GM12801 (cell line): ENCODE data around the gene GRID1.

Experiments
- CTCF ChIP-seq: IDR thresholded peaks from one replicate; pipeline ENCODE4 v1.5.1; 2011; ENCODE audit warnings: control low read depth; ENCODE audit not compliant: insufficient read length; ENCODE audit errors: extremely low read depth

The GRID1 gene

DNA sequence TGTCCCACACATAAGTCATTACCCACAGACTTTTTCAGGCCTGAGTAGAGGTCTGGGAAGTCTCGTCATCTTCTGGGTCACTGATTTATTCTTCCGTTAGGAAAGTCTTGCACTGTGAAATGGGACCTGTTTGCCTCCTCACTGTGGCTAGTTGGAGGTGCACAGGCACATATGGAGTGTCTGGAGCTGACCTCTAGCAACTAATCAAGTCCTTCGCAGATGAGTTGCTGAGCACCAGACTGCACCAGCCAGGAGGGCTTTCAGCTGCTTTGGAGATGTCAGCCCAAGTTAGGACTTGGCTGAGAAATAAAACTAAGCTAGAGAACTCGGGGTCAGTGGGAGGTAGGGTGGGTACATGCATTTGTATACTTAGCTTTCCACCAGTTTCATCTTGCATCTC lies 578.0 kb downstream of the GRID1 start:
- no peak for TF ChIP-seq CTCF

DNA sequence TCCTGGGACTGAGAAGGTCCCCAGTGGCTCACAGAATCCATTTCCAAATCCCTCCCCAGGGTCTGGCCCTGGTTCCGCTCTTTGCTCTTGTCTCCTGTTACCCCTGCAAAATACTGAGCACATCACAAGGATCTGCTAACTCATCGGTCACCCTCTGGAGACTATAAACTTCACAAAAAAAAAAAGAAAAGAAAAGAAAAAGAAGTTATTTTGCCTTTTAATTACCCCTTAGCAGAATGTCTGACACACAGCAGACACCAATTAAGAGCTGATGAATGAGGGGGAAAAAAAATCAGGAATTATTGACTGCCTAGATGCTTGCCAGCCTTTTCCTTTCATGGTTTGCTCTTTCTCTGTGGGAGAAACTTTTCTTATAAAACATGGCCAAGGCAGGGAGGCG lies 578.7 kb downstream of the GRID1 start:
- no peak for TF ChIP-seq CTCF

GRCh38 chr10:85787393-85787792 lies 579.2 kb downstream of the GRID1 start:
- TF ChIP-seq CTCF, result no peak

GRCh38 chr10:85786401-85786899 lies 580.1 kb downstream of the GRID1 start:
- no peak for TF ChIP-seq CTCF

DNA sequence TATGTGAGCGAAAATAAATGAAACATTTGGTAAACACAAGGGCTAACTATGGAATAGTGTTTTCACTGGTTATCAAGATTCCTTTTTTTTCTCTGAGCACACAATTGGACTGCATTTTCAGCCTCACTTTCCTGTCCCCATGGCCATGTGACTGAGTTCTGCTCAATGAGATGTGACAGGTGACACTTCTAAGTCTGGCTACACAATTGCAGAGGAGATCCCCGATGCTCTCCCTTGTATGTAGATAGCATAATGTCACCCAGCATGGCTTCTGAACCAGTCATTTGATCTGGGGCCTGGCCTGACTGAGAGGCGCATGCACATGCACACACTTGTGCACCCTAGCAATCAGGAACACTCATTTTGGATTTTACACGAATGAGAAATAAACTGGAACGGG lies 581.8 kb downstream of the GRID1 start:
- no peak for TF ChIP-seq CTCF

DNA sequence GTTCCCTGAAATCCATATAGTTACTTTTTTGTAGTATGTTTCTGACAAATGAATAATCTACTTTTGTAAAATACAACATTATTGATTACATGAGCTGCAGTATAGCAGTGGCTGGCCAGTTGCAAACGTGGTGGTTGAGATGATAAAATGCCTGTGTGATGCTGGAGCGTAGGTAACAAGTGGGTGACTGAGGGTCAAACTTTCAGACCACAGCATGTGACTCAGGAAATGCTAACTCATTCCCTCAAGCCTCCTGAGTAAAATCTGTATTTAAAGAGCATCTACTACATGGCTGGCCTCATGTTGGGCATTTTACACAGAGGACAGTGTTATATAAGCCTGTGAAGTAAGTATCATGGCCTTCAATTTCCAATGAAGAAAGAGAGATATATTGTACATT lies 585.2 kb downstream of the GRID1 start:
- no peak for TF ChIP-seq CTCF

DNA sequence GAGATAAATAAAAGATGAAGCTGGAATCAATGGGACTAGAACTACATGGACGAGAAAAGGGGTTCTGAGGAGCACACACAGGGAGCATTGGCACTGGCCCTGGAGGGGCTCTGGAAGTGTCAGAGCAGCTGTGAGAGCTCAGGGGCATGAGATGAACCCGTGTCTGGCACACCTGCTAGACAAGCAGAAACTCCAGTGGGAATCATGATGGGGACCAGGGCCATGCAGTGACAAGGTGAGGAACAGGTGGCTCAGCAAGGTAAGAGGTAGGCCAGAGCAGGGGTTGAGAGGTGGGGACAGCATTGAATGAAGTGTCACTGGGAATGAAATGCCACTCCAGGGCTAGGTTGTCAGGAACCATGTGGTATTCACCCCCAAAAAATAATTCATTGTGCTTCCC lies 588.5 kb downstream of the GRID1 start:
- TF ChIP-seq CTCF, result no peak

GRCh38 chr10:85767891-85768290 lies 598.7 kb downstream of the GRID1 start:
- no peak for TF ChIP-seq CTCF
